K562 (cell line): ENCODE measurements around the gene SNRNP70. TPM values are rescaled to one million over a fixed set of nuclear protein-coding genes. Genes with fewer than 3 reads are reported as not detected.

Source experiments
- CREB1 ChIP-seq, 2 experiments: sonication (generic) in 1 of 2; formaldehyde crosslinking in 1 of 2; IDR thresholded peaks; 2 replicates each; pipeline versions ENCODE4 v1.6.1 to v1.8.0; 2012 to 2022; ENCODE audit warnings: inconsistent platforms in 1 of 2, mild to moderate bottlenecking in 1 of 2, missing genetic modification reagents in 1 of 2, moderate library complexity in 1 of 2
- CREBBP ChIP-seq: IDR thresholded peaks from one replicate; pipeline ENCODE4 v1.6.1; 2012; ENCODE audit warnings: low read depth, mild to moderate bottlenecking, control low read depth, inconsistent platforms, low read length
- NR4A1 ChIP-seq, 2 experiments: fragments of 250-450 bp in 1 of 2; fragments of 450-650 bp in 1 of 2; sonication (Bioruptor Pico) in 1 of 2; IDR thresholded peaks; 2 replicates each; pipeline versions ENCODE4 v1.4.0 to v1.6.1; 2016 to 2020; ENCODE audit warnings: mild to moderate bottlenecking in 2 of 2, missing compliant biosample characterization in 1 of 2, missing genetic modification characterization in 1 of 2, moderate library complexity in 1 of 2
- TCF7L2 ChIP-seq: fragments of 150-350 bp; IDR thresholded peaks from 2 replicates; pipeline ENCODE4 v1.6.1; 2016; ENCODE audit warnings: low read depth, mild to moderate bottlenecking, low read length, moderate library complexity
- TEAD1 ChIP-seq, 2 experiments: fragments of 450-650 bp in 1 of 2; sonication (generic) in 1 of 2; formaldehyde crosslinking; IDR thresholded peaks; 2 replicates each; pipeline versions ENCODE4 v1.4.0 to v1.8.0; 2020 to 2022; ENCODE audit warnings: mild to moderate bottlenecking in 2 of 2, missing genetic modification reagents in 1 of 2
- ZFX ChIP-seq: sonication (generic); formaldehyde crosslinking; IDR thresholded peaks from 2 replicates; pipeline ENCODE4 v1.8.0; 2022; ENCODE audit warnings: mild to moderate bottlenecking, missing genetic modification reagents, moderate library complexity
- ZNF263 ChIP-seq: sonication (generic); formaldehyde crosslinking; IDR thresholded peaks from 2 replicates; pipeline ENCODE4 v1.8.0; 2022; ENCODE audit warnings: mild to moderate bottlenecking, missing genetic modification reagents, borderline replicate concordance
- ZNF311 ChIP-seq: fragments of 250-450 bp; sonication (Bioruptor Pico); IDR thresholded peaks from 2 replicates; pipeline ENCODE4 v1.4.0; 2020; ENCODE audit warnings: mild to moderate bottlenecking, moderate library complexity
- ZNF551 ChIP-seq: fragments of 250-450 bp; sonication (Bioruptor Pico); IDR thresholded peaks from 2 replicates; pipeline ENCODE4 v1.5.0; 2021; ENCODE audit warnings: mild to moderate bottlenecking, moderate library complexity
- polyA plus RNA-seq, 8 experiments: library from polyadenylated mRNA; depleted of rRNA in 4 of 8; stranded (reverse) in 5 of 8; unstranded in 3 of 8; fragments of >200 nt; fragmentation: Nextera tagmentation in 2 of 8; fragmentation: Illumina TruSeq in 1 of 8; extraction: Ambion mirVana in 2 of 8; extraction: Trizol in 1 of 8; gene quantifications; 2 replicates each; pipeline versions ENCODE4 v1.2.1 to v1.2.3, GENCODE V29; 2011 to 2014; ENCODE audit warnings: inconsistent platforms in 1 of 8, missing spikeins in 1 of 8
- total RNA-seq, 7 experiments: library from RNA; depleted of rRNA in 6 of 7; stranded (reverse); fragments of >200 nt in 6 of 7; fragmentation: Illumina TruSeq in 2 of 7; extraction: Trizol in 2 of 7; gene quantifications; 2 replicates each; pipeline versions ENCODE4 v1.2.1 to v1.2.3, GENCODE V29; 2011 to 2021; ENCODE audit warnings: low replicate concordance in 1 of 7
- TF ChIP-seq, protein P1 (sequence below): fragments of 450-650 bp; IDR thresholded peaks from 2 replicates; pipeline ENCODE4 v1.6.1; 2016
- TF ChIP-seq, protein P2 (sequence below): sonication (generic); formaldehyde crosslinking; IDR thresholded peaks from 2 replicates; pipeline ENCODE4 v1.8.0; 2022; ENCODE audit warnings: mild to moderate bottlenecking, missing genetic modification reagents
- TF ChIP-seq, protein P3 (sequence below), 2 experiments: fragments of 450-650 bp in 1 of 2; sonication (generic) in 1 of 2; formaldehyde crosslinking in 1 of 2; IDR thresholded peaks; 2 replicates each; pipeline versions ENCODE4 v1.7.1 to v1.9.0; 2016 to 2022; ENCODE audit warnings: inconsistent platforms in 1 of 2, mild to moderate bottlenecking in 1 of 2, missing genetic modification reagents in 1 of 2
- TF ChIP-seq, protein P4 (sequence below): fragments of 450-650 bp; formaldehyde crosslinking; IDR thresholded peaks from 2 replicates; pipeline ENCODE4 v1.4.0; 2020; ENCODE audit warnings: mild to moderate bottlenecking, moderate library complexity

The SNRNP70 gene
- total and polyA plus RNA-seq, 9 of the 15 experiments (the other 6 are each of a cell fraction or from before 2014, with no cell fraction given): 2.8 to 496 (median 136) TPM

DNA sequence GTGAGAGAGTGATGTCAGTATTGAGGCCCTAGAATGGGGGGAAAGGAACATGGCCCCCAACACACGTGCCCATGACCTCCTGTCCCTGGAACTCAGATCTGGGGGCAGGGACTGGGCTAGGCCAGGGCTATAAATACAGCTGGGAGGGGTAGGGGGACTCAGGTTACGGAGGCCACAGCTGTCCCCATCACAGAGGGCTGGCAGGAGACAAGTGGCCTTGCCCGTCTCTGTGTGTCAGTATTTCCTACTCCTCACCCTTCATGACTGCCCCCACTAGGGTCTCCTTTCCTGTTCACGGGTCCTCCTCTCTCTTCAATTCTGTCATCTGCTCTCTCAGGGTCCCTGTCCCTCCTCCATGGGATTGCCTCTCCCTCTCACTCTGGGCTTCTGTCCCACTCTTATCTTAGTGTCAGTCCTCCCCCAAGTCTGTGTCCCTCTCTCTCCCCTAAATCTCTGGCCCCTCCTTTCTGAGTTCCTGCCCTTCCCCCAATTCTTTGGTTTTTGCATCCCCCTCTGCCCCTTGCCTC, 70.6 kb downstream of the SNRNP70 start (continued):
- TF ChIP-seq CREB1 (IDR thresholded peaks at IDR 0.05) (no peak), CREB1 (CRISPR knock-in tag; IDR thresholded peaks at IDR 0.05) (no peak), ZFX (CRISPR knock-in tag) (peak; percentile 0; the same call in 1 of the 2 replicates), NR4A1 (CRISPR knock-in tag; IDR thresholded peaks at IDR 0.05) (no peak), NR4A1 (tag; IDR thresholded peaks at IDR 0.05) (peak; percentile 64; the same call in 1 of the 2 replicates), TCF7L2 (0 out of 2 replicates have a peak, but pooled peaks have one; percentile 13), ZNF263 (peak; percentile 81), CREBBP (no peak), ZNF551 (no peak), ZNF311 (CRISPR knock-in tag) (no peak), TEAD1 (CRISPR knock-in tag; IDR thresholded peaks at IDR 0.05) (no peak)
- TF ChIP-seq, protein P1, sequence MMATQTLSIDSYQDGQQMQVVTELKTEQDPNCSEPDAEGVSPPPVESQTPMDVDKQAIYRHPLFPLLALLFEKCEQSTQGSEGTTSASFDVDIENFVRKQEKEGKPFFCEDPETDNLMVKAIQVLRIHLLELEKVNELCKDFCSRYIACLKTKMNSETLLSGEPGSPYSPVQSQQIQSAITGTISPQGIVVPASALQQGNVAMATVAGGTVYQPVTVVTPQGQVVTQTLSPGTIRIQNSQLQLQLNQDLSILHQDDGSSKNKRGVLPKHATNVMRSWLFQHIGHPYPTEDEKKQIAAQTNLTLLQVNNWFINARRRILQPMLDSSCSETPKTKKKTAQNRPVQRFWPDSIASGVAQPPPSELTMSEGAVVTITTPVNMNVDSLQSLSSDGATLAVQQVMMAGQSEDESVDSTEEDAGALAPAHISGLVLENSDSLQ: peak; percentile 56; the same call in 1 of the 2 replicates
- TF ChIP-seq, protein P2, sequence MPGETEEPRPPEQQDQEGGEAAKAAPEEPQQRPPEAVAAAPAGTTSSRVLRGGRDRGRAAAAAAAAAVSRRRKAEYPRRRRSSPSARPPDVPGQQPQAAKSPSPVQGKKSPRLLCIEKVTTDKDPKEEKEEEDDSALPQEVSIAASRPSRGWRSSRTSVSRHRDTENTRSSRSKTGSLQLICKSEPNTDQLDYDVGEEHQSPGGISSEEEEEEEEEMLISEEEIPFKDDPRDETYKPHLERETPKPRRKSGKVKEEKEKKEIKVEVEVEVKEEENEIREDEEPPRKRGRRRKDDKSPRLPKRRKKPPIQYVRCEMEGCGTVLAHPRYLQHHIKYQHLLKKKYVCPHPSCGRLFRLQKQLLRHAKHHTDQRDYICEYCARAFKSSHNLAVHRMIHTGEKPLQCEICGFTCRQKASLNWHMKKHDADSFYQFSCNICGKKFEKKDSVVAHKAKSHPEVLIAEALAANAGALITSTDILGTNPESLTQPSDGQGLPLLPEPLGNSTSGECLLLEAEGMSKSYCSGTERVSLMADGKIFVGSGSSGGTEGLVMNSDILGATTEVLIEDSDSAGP: no peak
- TF ChIP-seq, protein P3, sequence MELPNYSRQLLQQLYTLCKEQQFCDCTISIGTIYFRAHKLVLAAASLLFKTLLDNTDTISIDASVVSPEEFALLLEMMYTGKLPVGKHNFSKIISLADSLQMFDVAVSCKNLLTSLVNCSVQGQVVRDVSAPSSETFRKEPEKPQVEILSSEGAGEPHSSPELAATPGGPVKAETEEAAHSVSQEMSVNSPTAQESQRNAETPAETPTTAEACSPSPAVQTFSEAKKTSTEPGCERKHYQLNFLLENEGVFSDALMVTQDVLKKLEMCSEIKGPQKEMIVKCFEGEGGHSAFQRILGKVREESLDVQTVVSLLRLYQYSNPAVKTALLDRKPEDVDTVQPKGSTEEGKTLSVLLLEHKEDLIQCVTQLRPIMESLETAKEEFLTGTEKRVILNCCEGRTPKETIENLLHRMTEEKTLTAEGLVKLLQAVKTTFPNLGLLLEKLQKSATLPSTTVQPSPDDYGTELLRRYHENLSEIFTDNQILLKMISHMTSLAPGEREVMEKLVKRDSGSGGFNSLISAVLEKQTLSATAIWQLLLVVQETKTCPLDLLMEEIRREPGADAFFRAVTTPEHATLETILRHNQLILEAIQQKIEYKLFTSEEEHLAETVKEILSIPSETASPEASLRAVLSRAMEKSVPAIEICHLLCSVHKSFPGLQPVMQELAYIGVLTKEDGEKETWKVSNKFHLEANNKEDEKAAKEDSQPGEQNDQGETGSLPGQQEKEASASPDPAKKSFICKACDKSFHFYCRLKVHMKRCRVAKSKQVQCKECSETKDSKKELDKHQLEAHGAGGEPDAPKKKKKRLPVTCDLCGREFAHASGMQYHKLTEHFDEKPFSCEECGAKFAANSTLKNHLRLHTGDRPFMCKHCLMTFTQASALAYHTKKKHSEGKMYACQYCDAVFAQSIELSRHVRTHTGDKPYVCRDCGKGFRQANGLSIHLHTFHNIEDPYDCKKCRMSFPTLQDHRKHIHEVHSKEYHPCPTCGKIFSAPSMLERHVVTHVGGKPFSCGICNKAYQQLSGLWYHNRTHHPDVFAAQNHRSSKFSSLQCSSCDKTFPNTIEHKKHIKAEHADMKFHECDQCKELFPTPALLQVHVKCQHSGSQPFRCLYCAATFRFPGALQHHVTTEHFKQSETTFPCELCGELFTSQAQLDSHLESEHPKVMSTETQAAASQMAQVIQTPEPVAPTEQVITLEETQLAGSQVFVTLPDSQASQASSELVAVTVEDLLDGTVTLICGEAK (IDR thresholded peaks at IDR 0.05): 0 out of 2 replicates have a peak, but pooled peaks have one; percentile 12
- TF ChIP-seq, protein P3 (CRISPR knock-in tag; IDR thresholded peaks at IDR 0.05): no peak
- TF ChIP-seq, protein P4, sequence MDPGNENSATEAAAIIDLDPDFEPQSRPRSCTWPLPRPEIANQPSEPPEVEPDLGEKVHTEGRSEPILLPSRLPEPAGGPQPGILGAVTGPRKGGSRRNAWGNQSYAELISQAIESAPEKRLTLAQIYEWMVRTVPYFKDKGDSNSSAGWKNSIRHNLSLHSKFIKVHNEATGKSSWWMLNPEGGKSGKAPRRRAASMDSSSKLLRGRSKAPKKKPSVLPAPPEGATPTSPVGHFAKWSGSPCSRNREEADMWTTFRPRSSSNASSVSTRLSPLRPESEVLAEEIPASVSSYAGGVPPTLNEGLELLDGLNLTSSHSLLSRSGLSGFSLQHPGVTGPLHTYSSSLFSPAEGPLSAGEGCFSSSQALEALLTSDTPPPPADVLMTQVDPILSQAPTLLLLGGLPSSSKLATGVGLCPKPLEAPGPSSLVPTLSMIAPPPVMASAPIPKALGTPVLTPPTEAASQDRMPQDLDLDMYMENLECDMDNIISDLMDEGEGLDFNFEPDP: no peak
